ENCODE data around the gene PLEKHD1. TPM values are rescaled to one million over a fixed set of nuclear protein-coding genes. Genes with fewer than 3 reads are reported as not detected.

PLEKHD1 gene
- total RNA-seq, 4 donors from 2014 or later: 0.14 to 0.16 TPM; not detected in 2

DNA sequence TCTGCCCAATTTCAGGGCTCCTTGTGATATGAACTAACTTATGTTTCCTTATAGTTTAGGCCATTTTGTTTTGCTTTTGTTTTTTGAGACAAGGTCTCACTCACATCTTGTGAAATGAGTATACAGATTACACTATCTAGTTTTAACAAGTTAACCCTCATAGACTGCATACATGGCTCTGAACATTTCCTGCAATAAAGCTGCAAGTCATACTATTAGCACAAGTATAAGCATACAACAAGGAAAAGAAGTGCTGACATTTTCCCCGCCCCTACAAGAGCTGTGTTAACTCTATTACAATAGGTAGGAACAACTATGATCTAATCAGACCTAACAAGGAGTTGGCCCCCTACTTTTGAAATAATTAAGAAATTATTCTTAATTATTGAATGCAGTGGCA, 54.2 kb downstream of the PLEKHD1 start:
- H3K4me1 ChIP-seq: peaks cover 0 to 11% (median 0%) of the 10 kb centered on the region in 4 donors
- H3K27ac ChIP-seq: no peak overlapping the region
- in situ Hi-C loops (cut with MboI; ENCODE audit: low pct_ligation_motif_present in 1 of 4, low pct_unique_long_range_greater_than_20kb in 1 of 4, low sequenced_read_pairs in 3 of 4): no loop called here
- no peak overlapping the region for H3K4me3 ChIP-seq
- 70% methylated on average over 1 of the region's 1 CpG; no CpG with 5 or more reads in 1 of the 2 donors for WGBS, 2 donors (ENCODE audit: low coverage in 1 of 2)
- intact Hi-C loops (cut with DNase I; ENCODE audit: low total_unique reads): no loop called here
- peaks cover 3% of the 10 kb centered on the region for H3K27me3 ChIP-seq
- no peaks in the 10 kb centered on the region for H3K9me3 ChIP-seq
- no peaks in the 10 kb centered on the region for H3K36me3 ChIP-seq
- no peak for DNase-seq
- no peak for TF ChIP-seq POLR2AphosphoS5 (IDR thresholded peaks at IDR 0.05)
- TF ChIP-seq, protein P1, sequence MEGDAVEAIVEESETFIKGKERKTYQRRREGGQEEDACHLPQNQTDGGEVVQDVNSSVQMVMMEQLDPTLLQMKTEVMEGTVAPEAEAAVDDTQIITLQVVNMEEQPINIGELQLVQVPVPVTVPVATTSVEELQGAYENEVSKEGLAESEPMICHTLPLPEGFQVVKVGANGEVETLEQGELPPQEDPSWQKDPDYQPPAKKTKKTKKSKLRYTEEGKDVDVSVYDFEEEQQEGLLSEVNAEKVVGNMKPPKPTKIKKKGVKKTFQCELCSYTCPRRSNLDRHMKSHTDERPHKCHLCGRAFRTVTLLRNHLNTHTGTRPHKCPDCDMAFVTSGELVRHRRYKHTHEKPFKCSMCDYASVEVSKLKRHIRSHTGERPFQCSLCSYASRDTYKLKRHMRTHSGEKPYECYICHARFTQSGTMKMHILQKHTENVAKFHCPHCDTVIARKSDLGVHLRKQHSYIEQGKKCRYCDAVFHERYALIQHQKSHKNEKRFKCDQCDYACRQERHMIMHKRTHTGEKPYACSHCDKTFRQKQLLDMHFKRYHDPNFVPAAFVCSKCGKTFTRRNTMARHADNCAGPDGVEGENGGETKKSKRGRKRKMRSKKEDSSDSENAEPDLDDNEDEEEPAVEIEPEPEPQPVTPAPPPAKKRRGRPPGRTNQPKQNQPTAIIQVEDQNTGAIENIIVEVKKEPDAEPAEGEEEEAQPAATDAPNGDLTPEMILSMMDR (IDR thresholded peaks at IDR 0.05): no peak

DNA sequence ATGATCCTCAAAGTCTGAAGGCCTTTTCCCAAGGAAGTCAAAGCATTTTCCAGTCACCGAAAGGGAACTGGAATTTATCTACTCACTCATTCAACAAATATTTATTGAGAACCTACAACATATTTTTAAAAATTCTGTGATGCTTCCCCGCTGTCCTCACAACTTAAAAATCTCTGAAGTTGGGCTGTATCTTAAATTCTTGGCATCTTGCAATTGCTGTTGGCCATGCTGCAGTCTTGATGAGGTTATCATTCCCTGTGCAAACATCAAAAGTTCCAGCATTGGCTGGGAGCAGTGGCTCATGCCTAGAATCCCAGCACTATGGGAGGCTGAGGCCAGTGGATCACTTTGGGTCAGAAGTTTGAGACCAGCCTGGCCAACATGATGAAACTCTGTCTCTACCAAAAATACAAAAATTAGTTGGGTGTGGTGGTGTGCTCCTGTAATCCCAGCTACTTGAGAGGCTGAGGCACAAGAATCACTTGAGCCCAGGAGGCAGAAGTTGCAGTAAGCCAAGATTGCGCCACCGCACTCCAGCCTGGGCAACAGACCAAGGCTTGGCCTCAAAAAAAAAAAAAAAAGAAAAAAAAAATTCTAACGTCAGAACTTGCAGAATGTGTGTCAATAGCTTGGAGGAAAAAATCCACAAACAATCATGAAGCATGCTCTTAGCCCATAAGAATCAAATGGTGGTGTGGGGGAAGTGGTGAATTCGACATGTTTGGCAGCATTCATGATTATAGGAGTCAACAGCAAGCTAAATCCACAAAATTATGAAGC, 55.3 kb downstream of the PLEKHD1 start:
- Histone ChIP-seq H3K27ac (peak overlapping the region in 1 of 4 donors; percentile 43), H3K4me3 (no peak overlapping the region), H3K27me3 (peaks cover 3% of the 10 kb centered on the region), H3K9me3 (no peaks in the 10 kb centered on the region), H3K4me1 (peaks cover 0 to 11% (median 0%) of the 10 kb centered on the region in 4 donors), H3K36me3 (no peaks in the 10 kb centered on the region)
- TF ChIP-seq POLR2A (IDR thresholded peaks at IDR 0.05) (no peak), EP300 (IDR thresholded peaks at IDR 0.05; ENCODE audit: low read depth) (no peak), POLR2AphosphoS5 (IDR thresholded peaks at IDR 0.05) (no peak)
- TF ChIP-seq, protein P1 (IDR thresholded peaks at IDR 0.05): no peak
- intact Hi-C loops (cut with DNase I; ENCODE audit: low total_unique reads): no loop called here
- in situ Hi-C loops (cut with MboI; ENCODE audit: low pct_ligation_motif_present in 1 of 4, low pct_unique_long_range_greater_than_20kb in 1 of 4, low sequenced_read_pairs in 3 of 4): no loop called here
- WGBS, 2 donors (ENCODE audit: low coverage in 1 of 2): 65 to 70% methylated on average over 3 to 6 of the region's 6 CpGs
- peak; percentile 21 for DNase-seq

DNA sequence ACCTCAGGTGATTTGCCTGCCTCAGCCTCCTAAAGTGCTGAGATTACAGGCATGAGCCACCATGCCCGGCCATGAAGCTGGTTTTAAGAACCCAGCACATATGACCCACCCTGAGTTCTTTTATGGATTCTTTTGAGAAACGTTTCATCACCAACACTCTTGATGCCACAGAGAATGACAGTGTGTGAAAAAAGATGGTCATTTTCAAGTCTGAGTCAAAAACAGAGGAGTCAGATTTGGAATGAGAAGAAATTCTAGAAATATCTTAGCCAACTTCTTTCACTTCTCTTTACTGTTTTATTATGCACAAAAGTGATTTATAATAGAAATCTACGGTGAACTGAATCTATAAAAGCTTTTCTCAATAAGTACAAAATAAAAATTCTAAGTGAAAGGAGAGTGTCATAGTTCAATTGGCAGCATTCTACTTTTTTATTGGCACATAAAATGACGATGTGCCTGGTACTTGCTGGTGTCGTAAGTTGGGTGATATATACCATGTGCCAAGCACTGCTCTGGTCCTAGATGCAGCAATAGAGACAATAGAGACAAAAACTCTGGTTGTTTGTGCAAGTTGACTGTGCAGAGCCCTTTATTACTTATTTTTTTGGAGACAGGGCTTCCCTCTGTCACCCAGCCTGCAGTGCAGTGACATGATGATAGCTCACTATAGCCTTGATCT, 56.3 kb downstream of the PLEKHD1 start:
- peaks cover 0 to 11% (median 0%) of the 10 kb centered on the region in 4 donors for H3K4me1 ChIP-seq
- WGBS, 2 donors (ENCODE audit: low coverage in 1 of 2): 27 to 41% methylated on average over 4 to 5 of the region's 5 CpGs
- H3K9me3 ChIP-seq: no peaks in the 10 kb centered on the region
- H3K4me3 ChIP-seq: no peak overlapping the region
- in situ Hi-C loops (cut with MboI; ENCODE audit: low pct_ligation_motif_present in 1 of 4, low pct_unique_long_range_greater_than_20kb in 1 of 4, low sequenced_read_pairs in 3 of 4) (no loop called here), intact Hi-C loops (cut with DNase I; ENCODE audit: low total_unique reads) (no loop called here)
- peaks cover 7% of the 10 kb centered on the region for H3K27me3 ChIP-seq
- H3K27ac ChIP-seq: peak overlapping the region in 3 of 4 donors; percentile 25 to 43 (median 35)
- H3K36me3 ChIP-seq: no peaks in the 10 kb centered on the region
- TF ChIP-seq POLR2AphosphoS5 (IDR thresholded peaks at IDR 0.05): no peak
- no peak for DNase-seq

DNA sequence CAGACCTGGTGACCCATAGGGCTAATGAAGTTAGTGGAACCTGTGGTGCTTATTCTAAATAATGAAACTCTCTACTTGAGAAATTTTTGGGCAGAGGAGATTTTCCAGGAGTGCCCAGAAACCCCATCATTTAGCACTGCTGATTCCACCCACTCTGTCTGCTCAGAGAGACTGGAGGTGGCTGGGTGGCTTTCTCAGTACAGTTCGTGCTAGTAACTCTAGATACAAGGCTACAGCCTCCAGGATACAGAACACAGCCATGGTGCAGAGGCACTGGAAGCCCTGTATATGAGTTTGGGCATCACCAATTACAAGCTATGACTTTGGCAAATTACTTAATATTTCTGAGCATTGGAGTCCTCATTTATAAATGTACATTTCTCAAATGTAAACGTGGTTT, 57.8 kb downstream of the PLEKHD1 start:
- no peak overlapping the region for H3K4me3 ChIP-seq
- TF ChIP-seq POLR2A (IDR thresholded peaks at IDR 0.05) (no peak), POLR2AphosphoS5 (IDR thresholded peaks at IDR 0.05) (no peak), EP300 (IDR thresholded peaks at IDR 0.05; ENCODE audit: low read depth) (no peak)
- TF ChIP-seq, protein P1 (IDR thresholded peaks at IDR 0.05): no peak
- in situ Hi-C loops (cut with MboI; ENCODE audit: low pct_ligation_motif_present in 1 of 4, low pct_unique_long_range_greater_than_20kb in 1 of 4, low sequenced_read_pairs in 3 of 4): no loop called here
- no peaks in the 10 kb centered on the region for H3K9me3 ChIP-seq
- intact Hi-C loops (cut with DNase I; ENCODE audit: low total_unique reads): no loop called here
- H3K36me3 ChIP-seq: no peaks in the 10 kb centered on the region
- H3K4me1 ChIP-seq: peaks cover 0 to 11% (median 0%) of the 10 kb centered on the region in 4 donors
- H3K27me3 ChIP-seq: peaks cover 4% of the 10 kb centered on the region
- 50 to 65% methylated on average over 1 to 2 of the region's 2 CpGs for WGBS, 2 donors (ENCODE audit: low coverage in 1 of 2)
- no peak overlapping the region for H3K27ac ChIP-seq
- no peak for DNase-seq

Data from transverse colon (tissue), 4 donors.